NCI-H510A (cell line): Measurements from ENCODE around the gene RBM33.
"Not testable (repeated sequence)": the region's sequence is repeated elsewhere in the genome, so short reads cannot be mapped to it uniquely, and the experiment has no call there.

ENCODE experiments used
- DNase-seq: peaks from one replicate; lab custom pipeline; 2025; lab: John Stamatoyannopoulos, UW

The RBM33 gene

GRCh38 chr7:155644178-155644970 lies at the start of gene RBM33:
TSS of gene RBM33 (plus strand) at chr7:155644661. CDS start at chr7:155644877, 216 bp downstream.
- peak; percentile 55 for DNase-seq

GRCh38 chr7:155594961-155595366 lies 49.5 kb upstream of the RBM33 start:
- no peak for DNase-seq

- DNase-seq: no peak
Observed at GRCh38 chr7:155597753-155598140, 46.7 kb upstream of the RBM33 start.

- no peak for DNase-seq
Observed at GRCh38 chr7:155598810-155599210, 45.7 kb upstream of the RBM33 start.

- no peak for DNase-seq
Observed at GRCh38 chr7:155602156-155602555, 42.3 kb upstream of the RBM33 start.

- DNase-seq: no peak
Observed at GRCh38 chr7:155602750-155603149, 41.7 kb upstream of the RBM33 start.

- DNase-seq: no peak
Observed at GRCh38 chr7:155603205-155603857, 41.1 kb upstream of the RBM33 start.

- DNase-seq: no peak
Observed at GRCh38 chr7:155603858-155604503, 40.5 kb upstream of the RBM33 start.

GRCh38 chr7:155604504-155604997 lies 39.9 kb upstream of the RBM33 start:
- no peak for DNase-seq

GRCh38 chr7:155609185-155609584 lies 35.3 kb upstream of the RBM33 start:
- DNase-seq: no peak

GRCh38 chr7:155610633-155611193 lies 33.7 kb upstream of the RBM33 start:
- no peak for DNase-seq

GRCh38 chr7:155611808-155612447 lies 32.5 kb upstream of the RBM33 start:
- DNase-seq: no peak

GRCh38 chr7:155612658-155613057 lies 31.8 kb upstream of the RBM33 start:
- DNase-seq: no peak

- not testable (repeated sequence) for DNase-seq
Observed at GRCh38 chr7:155615085-155615484, 29.4 kb upstream of the RBM33 start.

GRCh38 chr7:155618708-155619633 lies 25.5 kb upstream of the RBM33 start:
- no peak for DNase-seq

- DNase-seq: no peak
Observed at GRCh38 chr7:155619634-155620271, 24.7 kb upstream of the RBM33 start.

GRCh38 chr7:155620497-155620896 lies 24.0 kb upstream of the RBM33 start:
- DNase-seq: no peak

GRCh38 chr7:155621418-155621980 lies 23.0 kb upstream of the RBM33 start:
- DNase-seq: no peak

GRCh38 chr7:155624412-155624811 lies 20.0 kb upstream of the RBM33 start:
- DNase-seq: no peak

GRCh38 chr7:155625557-155625956 lies 18.9 kb upstream of the RBM33 start:
- no peak for DNase-seq
